ENCODE data around the gene TMX3. TPM values are rescaled to one million over a fixed set of nuclear protein-coding genes. Genes with fewer than 3 reads are reported as not detected.

TMX3 gene
- total and polyA plus RNA-seq, 7 donors, result 8.5 to 25.3 (median 18.5) TPM

GRCh38 chr18:68735483-68736343 lies 20.8 kb upstream of the TMX3 start:
- no peaks in the 10 kb centered on the region for H3K36me3 ChIP-seq (ENCODE audit: insufficient read depth in 1 of 2, low read depth in 1 of 2)
- H3K4me1 ChIP-seq, result no peaks in the 10 kb centered on the region
- DNase-seq, result no peak
- no peaks in the 10 kb centered on the region for H3K27me3 ChIP-seq (ENCODE audit: insufficient read depth in 3 of 3, low read length in 2 of 3)
- TF ChIP-seq CTCF (IDR thresholded peaks at IDR 0.05), result peak; percentile 58
- H3K9me3 ChIP-seq, result no peaks in the 10 kb centered on the region
- intact Hi-C loops (cut with DNase I), result loop anchor here in 1 of 2 donors (10.0 kb wide), 1 partner anchor 1511 kb away; no protein-coding TSS in a partner anchor
- no peak for ATAC-seq
- H3K4me3 ChIP-seq, result no peak overlapping the region
- WGBS, 3 donors, result 23 to 30% (median 29%) methylated on average over 3 of the region's 3 CpGs
- H3K27ac ChIP-seq, result no peak overlapping the region

- H3K36me3 ChIP-seq (ENCODE audit: insufficient read depth in 1 of 2, low read depth in 1 of 2), result no peaks in the 10 kb centered on the region
- DNase-seq (no peak), ATAC-seq (no peak)
- no peak for TF ChIP-seq CTCF (IDR thresholded peaks at IDR 0.05)
- intact Hi-C loops (cut with DNase I), result loop anchor here in 1 of 2 donors (10.0 kb wide), 1 partner anchor 1510 kb away; no protein-coding TSS in a partner anchor
- H3K27me3 ChIP-seq (ENCODE audit: insufficient read depth in 3 of 3, low read length in 2 of 3), result no peaks in the 10 kb centered on the region
- H3K4me1 ChIP-seq, result no peaks in the 10 kb centered on the region
- H3K4me3 ChIP-seq, result no peak overlapping the region
- WGBS, 3 donors, result 15 to 36% (median 27%) methylated on average over 5 of the region's 5 CpGs
- no peaks in the 10 kb centered on the region for H3K9me3 ChIP-seq
- H3K27ac ChIP-seq, result no peak overlapping the region
These were observed 19.4 kb upstream of the TMX3 start for GRCh38 chr18:68734308-68734707.

GRCh38 chr18:68733707-68734106 lies 18.8 kb upstream of the TMX3 start:
- whole genome bisulfite sequencing, 3 donors, result 25 to 36% (median 29%) methylated on average over 6 of the region's 6 CpGs
- H3K4me3 ChIP-seq, result no peak overlapping the region

GRCh38 chr18:68728081-68728700 lies 13.3 kb upstream of the TMX3 start:
- Histone ChIP-seq H3K9me3 (no peaks in the 10 kb centered on the region), H3K36me3 (ENCODE audit: insufficient read depth in 1 of 2, low read depth in 1 of 2) (no peaks in the 10 kb centered on the region), H3K27ac (no peak overlapping the region), H3K4me3 (no peak overlapping the region), H3K4me1 (no peaks in the 10 kb centered on the region), H3K27me3 (ENCODE audit: insufficient read depth in 3 of 3, low read length in 2 of 3) (no peaks in the 10 kb centered on the region)
- WGBS, 3 donors, result 81 to 89% (median 84%) methylated on average over 2 of the region's 2 CpGs
- intact Hi-C loops (cut with DNase I), result no loop called here
- ATAC-seq (no peak), DNase-seq (no peak)
- TF ChIP-seq CTCF (IDR thresholded peaks at IDR 0.05), result no peak

More at GRCh38 chr18:68733707-68734106, 18.8 kb upstream of the TMX3 start:
- no peak for TF ChIP-seq CTCF (IDR thresholded peaks at IDR 0.05)
- DNase-seq, result no peak
- no peak overlapping the region for H3K27ac ChIP-seq
- no peaks in the 10 kb centered on the region for H3K27me3 ChIP-seq (ENCODE audit: insufficient read depth in 3 of 3, low read length in 2 of 3)
- intact Hi-C loops (cut with DNase I), result loop anchor here in 1 of 2 donors (10.0 kb wide), 1 partner anchor 1509 kb away; no protein-coding TSS in a partner anchor
- no peaks in the 10 kb centered on the region for H3K9me3 ChIP-seq
- no peaks in the 10 kb centered on the region for H3K4me1 ChIP-seq
- ATAC-seq, result no peak
- no peaks in the 10 kb centered on the region for H3K36me3 ChIP-seq (ENCODE audit: insufficient read depth in 1 of 2, low read depth in 1 of 2)

Data from psoas muscle (tissue), 8 donors.